Left lung (tissue), 10 donors: Measurements from ENCODE around the gene TIAL1. TPM values are rescaled to one million over a fixed set of nuclear protein-coding genes. Genes with fewer than 3 reads are reported as not detected.
A peak's percentile ranks its signal among the peaks of the same experiment; 100 is the strongest.

Experiments
- ATAC-seq: fragments of 200-7000 bp; cut with Tn5 transposase; one replicate; pipeline ENCODE4 v1.9.1; 2020; ENCODE audit warnings: moderate library complexity
- DNase-seq, 4 donors: peaks; one replicate each; pipeline ENCODE4 v3.0.0-alpha.2; 2013 to 2020
- H3K27ac ChIP-seq, 2 donors: fragments of 200-600 bp; sonication (generic) in 1 of 2; one replicate each; pipeline versions ENCODE4 v1.5.0 to v1.8.0; 2020 to 2021
- H3K27me3 ChIP-seq, 2 donors: fragments of 200-600 bp; sonication (generic) in 1 of 2; one replicate each; pipeline versions ENCODE4 v1.5.0 to v1.8.0; 2020 to 2021
- H3K36me3 ChIP-seq, 2 donors: fragments of 200-600 bp; sonication (generic) in 1 of 2; one replicate each; pipeline versions ENCODE4 v1.5.0 to v1.8.0; 2020 to 2021
- H3K4me1 ChIP-seq, 2 donors: fragments of 200-600 bp; one replicate each; pipeline ENCODE4 v1.8.0; 2021
- H3K4me3 ChIP-seq, 2 donors: fragments of 200-600 bp; sonication (generic) in 1 of 2; one replicate each; pipeline versions ENCODE4 v1.5.0 to v1.8.0; 2020 to 2021; ENCODE audit warnings: mild to moderate bottlenecking in 1 of 2
- H3K9me3 ChIP-seq, 2 donors: fragments of 200-600 bp; sonication (generic) in 1 of 2; one replicate each; pipeline versions ENCODE4 v1.5.0 to v1.8.0; 2020 to 2021
- CTCF ChIP-seq, 2 donors: fragments of 200-600 bp; sonication (generic) in 1 of 2; IDR thresholded peaks; one replicate each; pipeline versions ENCODE4 v1.5.0 to v1.8.0; 2021; ENCODE audit warnings: antibody characterized with exemption in 2 of 2
- intact Hi-C, 2 donors: fragments of 100-400 bp; cut with DNase I; formaldehyde crosslinking; loops; one replicate each; pipeline versions ENCODE4 v1.11.2 to v1.14.2; 2022
- polyA plus RNA-seq, 6 donors: library from polyadenylated mRNA; unstranded; fragments of 120-200 nt; gene quantifications; one replicate each; pipeline ENCODE4 v1.2.1, GENCODE V29; 2013; ENCODE audit not compliant: insufficient read length in 6 of 6
- total RNA-seq, 2 donors: library from RNA; stranded (reverse); fragmentation: NEBNext Ultra II Directional; extraction: Animal tissue kit (Norgen Biotek cat#: 25700); gene quantifications; one replicate each; pipeline ENCODE4 v1.2.1, GENCODE V29; 2021
- donor health status: DM: no; HTN: yes; CAD: no.
- donor health status: DM: no; HTN: no; CAD: no.

Gene TIAL1
- total and polyA plus RNA-seq, 8 donors, result 101 to 214 (median 198) TPM

GRCh38 chr10:119542988-119543813, 53.6 kb downstream of the TIAL1 start:
- peak; percentile 69 for ATAC-seq
- peaks cover 7 to 56% of the 10 kb centered on the region in 2 donors for H3K27me3 ChIP-seq
- peaks cover 0 to 34% of the 10 kb centered on the region in 2 donors for H3K4me1 ChIP-seq
- no peaks in the 10 kb centered on the region for H3K9me3 ChIP-seq
- peak overlapping the region; percentile 68 to 74 for H3K4me3 ChIP-seq
- peak in 1 of 2 donors; percentile 52 for TF ChIP-seq CTCF (IDR thresholded peaks at IDR 0.05)
- DNase-seq, result peak; percentile 33 to 85 (median 58)
- H3K36me3 ChIP-seq, result no peaks in the 10 kb centered on the region
- intact Hi-C loops, result no loop called here
- H3K27ac ChIP-seq, result peak overlapping the region; percentile 69 to 80

- peak within 1 kb of the TSS; percentile 69 to 80 for H3K27ac ChIP-seq
- ATAC-seq (peak; percentile 97), DNase-seq (peak; percentile 22 to 95 (median 73))
- intact Hi-C loops, result no loop called here
- H3K4me3 ChIP-seq, result peak within 1 kb of the TSS; percentile 68 to 74
- peaks cover 0 to 36% of the 10 kb centered on the region in 2 donors for H3K4me1 ChIP-seq
- H3K36me3 ChIP-seq, result no peaks in the 10 kb centered on the region
- peaks cover 7 to 56% of the 10 kb centered on the region in 2 donors for H3K27me3 ChIP-seq
- H3K9me3 ChIP-seq, result no peaks in the 10 kb centered on the region
- TF ChIP-seq CTCF (IDR thresholded peaks at IDR 0.05), result no peak
Observed at GRCh38 chr10:119542357-119542987, 54.3 kb downstream of the TIAL1 start, which contains the start of gene RGS10. RGS10 (minus strand) TSS chr10:119542719; CDS start chr10:119542638, 81 bp downstream.

DNA sequence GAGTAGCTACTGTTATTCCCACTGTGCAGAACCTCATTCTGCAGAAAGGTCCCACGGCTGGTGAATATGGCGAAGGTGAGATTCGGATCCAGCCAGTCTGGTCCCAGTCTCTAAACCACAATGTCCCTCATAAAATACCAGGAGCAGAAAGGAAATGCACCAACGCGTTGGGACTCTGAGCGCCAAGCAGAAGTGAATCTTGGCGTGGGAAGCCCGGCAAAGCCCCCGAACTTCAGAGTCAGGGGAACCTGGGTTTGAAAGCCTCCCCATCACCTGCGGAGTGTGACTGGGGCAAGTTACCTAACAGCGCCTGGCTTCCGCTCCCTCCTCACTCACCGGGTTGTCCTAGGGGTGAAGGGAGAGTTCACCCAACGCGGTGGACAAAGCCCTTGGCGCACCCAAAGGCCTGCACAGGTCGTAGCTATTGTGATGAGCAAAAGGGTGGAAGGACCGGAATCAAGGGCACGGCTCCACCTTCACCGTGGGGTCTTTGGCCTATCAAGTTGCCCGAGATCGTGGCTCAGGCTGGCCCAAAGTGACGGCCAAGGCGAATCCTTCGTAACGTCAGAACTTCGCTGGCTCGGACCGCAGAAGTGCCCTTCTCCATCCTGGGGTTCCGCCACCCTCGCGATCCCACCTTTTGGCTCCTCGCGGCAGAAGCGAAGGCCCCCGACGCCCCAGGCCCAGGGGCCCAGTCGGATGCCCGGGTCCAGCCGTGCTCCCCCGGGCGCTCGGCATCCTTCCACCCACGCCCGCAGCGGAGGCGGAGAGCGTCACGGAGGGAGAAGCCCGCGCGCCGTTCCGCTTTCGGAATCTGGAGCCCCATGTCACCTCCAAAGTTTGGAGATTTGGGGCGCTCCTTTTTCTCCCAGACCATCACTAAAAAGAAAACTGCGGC, 55.1 kb downstream of the TIAL1 start:
- Histone ChIP-seq H3K4me1 (peaks cover 0 to 36% of the 10 kb centered on the region in 2 donors), H3K27ac (peak overlapping the region; percentile 69 to 80), H3K9me3 (no peaks in the 10 kb centered on the region), H3K36me3 (no peaks in the 10 kb centered on the region), H3K27me3 (peaks cover 7 to 56% of the 10 kb centered on the region in 2 donors), H3K4me3 (peak overlapping the region; percentile 68 to 74)
- peak; percentile 10 for ATAC-seq
- intact Hi-C loops, result no loop called here
- DNase-seq, result peak in 2 of 4 donors; percentile 62 to 90
- no peak for TF ChIP-seq CTCF (IDR thresholded peaks at IDR 0.05)

GRCh38 chr10:119541046-119541445, 55.7 kb downstream of the TIAL1 start:
- no peaks in the 10 kb centered on the region for H3K9me3 ChIP-seq
- TF ChIP-seq CTCF (IDR thresholded peaks at IDR 0.05), result no peak
- ATAC-seq, result no peak
- intact Hi-C loops, result no loop called here
- H3K27ac ChIP-seq, result no peak overlapping the region
- H3K4me3 ChIP-seq, result peak overlapping the region in 1 of 2 donors; percentile 74
- peaks cover 7 to 54% of the 10 kb centered on the region in 2 donors for H3K27me3 ChIP-seq
- H3K4me1 ChIP-seq, result peaks cover 0 to 36% of the 10 kb centered on the region in 2 donors
- H3K36me3 ChIP-seq, result no peaks in the 10 kb centered on the region
- DNase-seq, result no peak
